ENCODE measurements around the gene RAC3. TPM values are rescaled to one million over a fixed set of nuclear protein-coding genes. Genes with fewer than 3 reads are reported as not detected.

RAC3 gene
- total and polyA plus RNA-seq, 3 donors from 2014 or later, result 42.3 to 102 (median 74.3) TPM

- no peak overlapping the region for H3K4me3 ChIP-seq
- DNase-seq, result no peak
- no peaks in the 10 kb centered on the region for H3K36me3 ChIP-seq (ENCODE audit: low read depth, missing control alignments)
- H3K27me3 ChIP-seq, result no peaks in the 10 kb centered on the region
- H3K27ac ChIP-seq, result no peak overlapping the region
- intact Hi-C loops (cut with DNase I; ENCODE audit: low total_unique reads), result no loop called here
- no peaks in the 10 kb centered on the region for H3K9me3 ChIP-seq
- WGBS, 2 donors, result 85 to 87% methylated on average over 9 to 14 of the region's 14 CpGs
- H3K4me1 ChIP-seq, result peaks cover 11% of the 10 kb centered on the region
- no peak for TF ChIP-seq POLR2A (IDR thresholded peaks at IDR 0.05)
- TF ChIP-seq CTCF (IDR thresholded peaks at IDR 0.05), result no peak
These were observed 29.1 kb downstream of the RAC3 start for GRCh38 chr17:82060614-82061013.

DNA sequence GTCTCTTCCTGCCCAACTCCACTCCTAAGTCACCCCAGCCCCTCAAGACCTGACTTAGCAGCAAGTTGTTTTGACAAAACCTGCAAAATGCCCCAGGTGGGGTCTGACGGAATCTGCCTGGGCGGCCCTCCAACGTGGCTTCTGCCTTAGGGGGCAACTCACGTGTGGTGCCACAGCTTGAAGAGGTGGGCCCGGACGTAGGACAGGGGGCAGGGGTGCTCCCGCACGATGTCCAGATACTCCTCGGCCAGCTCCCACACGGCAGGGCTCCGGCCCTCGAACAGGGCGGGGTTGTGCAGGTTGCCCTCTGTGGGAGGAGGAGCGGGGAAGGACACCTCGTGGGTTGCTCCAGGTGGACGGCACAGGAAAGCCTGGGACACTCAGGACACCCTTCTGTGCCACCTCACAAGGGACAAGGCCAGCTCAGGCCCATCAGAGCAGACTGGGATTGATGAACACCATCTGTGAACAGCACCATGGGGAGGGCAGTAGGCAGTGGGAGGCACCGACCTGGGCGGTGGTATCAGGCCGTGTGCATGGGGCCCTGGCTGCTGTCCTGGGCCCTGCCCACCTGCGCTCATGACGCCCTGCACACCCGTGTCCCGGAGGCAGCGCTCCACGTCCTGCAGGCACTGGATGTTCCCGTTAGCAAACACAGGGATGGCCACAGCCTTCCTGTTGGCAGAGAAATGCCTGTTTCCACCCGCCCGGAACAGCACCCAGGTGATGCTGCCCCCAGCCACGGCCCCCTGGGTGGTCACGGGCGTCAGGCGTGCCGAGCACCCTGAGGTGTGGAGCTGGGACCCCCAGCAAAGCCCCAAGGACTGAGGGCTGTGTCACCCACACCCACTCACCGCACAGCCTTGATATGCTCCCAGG is 29.8 kb downstream of the RAC3 start:
- DNase-seq, result no peak
- H3K27me3 ChIP-seq, result no peaks in the 10 kb centered on the region
- WGBS, 2 donors, result 86% methylated on average over 30 of the region's 34 CpGs; no CpG with 5 or more reads in 1 of the 2 donors

GRCh38 chr17:82062076-82062983 is 30.9 kb downstream of the RAC3 start:
- Histone ChIP-seq H3K9me3 (no peaks in the 10 kb centered on the region), H3K27me3 (no peaks in the 10 kb centered on the region), H3K4me3 (no peak overlapping the region), H3K4me1 (peaks cover 19% of the 10 kb centered on the region), H3K36me3 (ENCODE audit: low read depth, missing control alignments) (no peaks in the 10 kb centered on the region), H3K27ac (no peak overlapping the region)
- intact Hi-C loops (cut with DNase I; ENCODE audit: low total_unique reads), result no loop called here
- DNase-seq, result no peak
- 78 to 95% methylated on average over 7 to 23 of the region's 24 CpGs for WGBS, 2 donors
- TF ChIP-seq CTCF (IDR thresholded peaks at IDR 0.05) (no peak), POLR2A (IDR thresholded peaks at IDR 0.05) (no peak)

More for the DNA sequence above, 29.8 kb downstream of the RAC3 start:
- TF ChIP-seq POLR2A (IDR thresholded peaks at IDR 0.05), result no peak
- TF ChIP-seq CTCF (IDR thresholded peaks at IDR 0.05), result no peak
- intact Hi-C loops (cut with DNase I; ENCODE audit: low total_unique reads), result no loop called here
- Histone ChIP-seq H3K4me1 (peaks cover 15% of the 10 kb centered on the region), H3K9me3 (no peaks in the 10 kb centered on the region), H3K36me3 (ENCODE audit: low read depth, missing control alignments) (no peaks in the 10 kb centered on the region), H3K4me3 (no peak overlapping the region), H3K27ac (no peak overlapping the region)

GRCh38 chr17:82062984-82063368 is 31.5 kb downstream of the RAC3 start:
- TF ChIP-seq POLR2A (IDR thresholded peaks at IDR 0.05) (no peak), CTCF (IDR thresholded peaks at IDR 0.05) (no peak)
- H3K9me3 ChIP-seq, result no peaks in the 10 kb centered on the region
- no peaks in the 10 kb centered on the region for H3K36me3 ChIP-seq (ENCODE audit: low read depth, missing control alignments)
- no peak for DNase-seq
- H3K27ac ChIP-seq, result no peak overlapping the region
- H3K4me1 ChIP-seq, result peaks cover 19% of the 10 kb centered on the region
- intact Hi-C loops (cut with DNase I; ENCODE audit: low total_unique reads), result no loop called here
- WGBS, 2 donors, result 80 to 92% methylated on average over 1 to 9 of the region's 9 CpGs
- H3K4me3 ChIP-seq, result no peak overlapping the region
- no peaks in the 10 kb centered on the region for H3K27me3 ChIP-seq

Data from testis (tissue), 3 donors.